Keratinocyte (primary cell): ENCODE data around the gene FGF18. TPM values are rescaled to one million over a fixed set of nuclear protein-coding genes. Genes with fewer than 3 reads are reported as not detected.

Experiments
- DNase-seq: peaks from one replicate; pipeline ENCODE4 v3.0.0-alpha.2; 2011; ENCODE audit warnings: low read depth, missing footprints, low spot score
- FAIRE-seq: peaks from 2 replicates; lab custom pipeline; 2011; peaks lifted over from hg19 to GRCh38; lab: Jason Lieb, UNC
- H2AFZ ChIP-seq: 2 replicates; pipeline ENCODE4 v1.6.0; 2012; ENCODE audit warnings: low read length, control low read depth, inconsistent platforms; ENCODE audit not compliant: control insufficient read depth
- H3K27ac ChIP-seq: 2 replicates; pipeline ENCODE4 v1.5.1; 2011; ENCODE audit warnings: low read length; ENCODE audit not compliant: control insufficient read depth, insufficient read depth
- H3K27me3 ChIP-seq: 3 replicates; pipeline ENCODE4 v1.6.0; 2011; ENCODE audit warnings: low read length; ENCODE audit not compliant: control insufficient read depth, insufficient read depth; ENCODE audit errors: extremely low read depth
- H3K36me3 ChIP-seq, 2 experiments: 2 replicates in 1 of 2; 3 replicates in 1 of 2; pipeline ENCODE4 v1.5.1; 2011; ENCODE audit warnings: low read length in 2 of 2, mild to moderate bottlenecking in 1 of 2; ENCODE audit not compliant: control insufficient read depth in 2 of 2, insufficient read depth in 2 of 2; ENCODE audit errors: extremely low read depth in 1 of 2
- H3K4me1 ChIP-seq: 3 replicates; pipeline ENCODE4 v1.5.1; 2011; ENCODE audit warnings: low read length; ENCODE audit not compliant: control insufficient read depth, insufficient read depth; ENCODE audit errors: extremely low read depth
- H3K4me2 ChIP-seq: 3 replicates; pipeline ENCODE4 v1.6.0; 2011; ENCODE audit warnings: low read depth, low read length; ENCODE audit not compliant: control insufficient read depth, insufficient read depth; ENCODE audit errors: extremely low read depth
- H3K4me3 ChIP-seq, 3 experiments: fragments of 200-600 bp in 1 of 3; sonication (generic) in 1 of 3; 2 replicates in 2 of 3; 3 replicates in 1 of 3; pipeline ENCODE4 v1.5.1; 2011 to 2016; ENCODE audit warnings: low read length in 3 of 3, mild to moderate bottlenecking in 3 of 3, control low read depth in 2 of 3, inconsistent platforms in 1 of 3, low read depth in 1 of 3, mixed read lengths in 1 of 3, mixed run types in 1 of 3, moderate library complexity in 1 of 3; ENCODE audit not compliant: control insufficient read depth in 2 of 3, insufficient read depth in 2 of 3; ENCODE audit errors: extremely low read depth in 1 of 3
- H3K79me2 ChIP-seq: 2 replicates; pipeline ENCODE4 v1.6.0; 2012; ENCODE audit warnings: low read length; ENCODE audit not compliant: control insufficient read depth, insufficient read depth
- H3K9ac ChIP-seq: 3 replicates; pipeline ENCODE4 v1.6.0; 2011; ENCODE audit warnings: low read length; ENCODE audit not compliant: control insufficient read depth, insufficient read depth; ENCODE audit errors: extremely low read depth
- H3K9me1 ChIP-seq: 3 replicates; pipeline ENCODE4 v1.6.0; 2011; ENCODE audit warnings: low read length; ENCODE audit not compliant: control insufficient read depth, insufficient read depth; ENCODE audit errors: extremely low read depth
- H3K9me3 ChIP-seq: 2 replicates; pipeline ENCODE4 v1.5.1; 2012; ENCODE audit warnings: low read depth, low read length; ENCODE audit not compliant: control insufficient read depth
- H4K20me1 ChIP-seq: 3 replicates; pipeline ENCODE4 v1.6.0; 2011; ENCODE audit warnings: low read length; ENCODE audit not compliant: control insufficient read depth, insufficient read depth; ENCODE audit errors: extremely low read depth
- EZH2 ChIP-seq: IDR thresholded peaks from one replicate; pipeline ENCODE4 v1.6.1; 2012; ENCODE audit warnings: inconsistent platforms, mild to moderate bottlenecking, low read length, moderate library complexity
- dilution Hi-C: fragments of 300-500 bp; cut with MboI; formaldehyde crosslinking; loops from one replicate; pipeline ENCODE4 v1.7.0; 2020; ENCODE audit warnings: low sequenced_read_pairs; ENCODE audit not compliant: extremely low pct_ligation_motif_present
- polyA plus RNA-seq, 5 experiments: library from polyadenylated mRNA; depleted of rRNA in 3 of 5; stranded (reverse) in 3 of 5; stranded (forward) in 1 of 5; unstranded in 1 of 5; fragments of >200 nt; gene quantifications; 1 replicate in 1 of 5; 2 replicates in 3 of 5; 3 replicates in 1 of 5; pipeline versions ENCODE4 v1.2.1 to v1.2.3, GENCODE V29; 2011 to 2012; ENCODE audit warnings: missing spikeins in 2 of 5, low read depth in 1 of 5, low replicate concordance in 1 of 5
- TF ChIP-seq, protein P1 (sequence below), 3 experiments: IDR thresholded peaks in 1 of 3; conservative IDR thresholded peaks in 1 of 3; optimal IDR thresholded peaks in 1 of 3; 2 replicates in 2 of 3; 3 replicates in 1 of 3; pipeline versions ENCODE3 to v1.5.1; 2011; ENCODE audit warnings: low read length in 3 of 3, mild to moderate bottlenecking in 3 of 3, moderate library complexity in 2 of 3, control low read depth in 1 of 3, inconsistent platforms in 1 of 3; ENCODE audit not compliant: insufficient read depth in 2 of 3; ENCODE audit errors: extremely low read depth in 1 of 3

Gene FGF18
- polyA plus RNA-seq, 1 donor (not counting 4 experiments of a cell fraction or from before 2014, with no cell fraction given), result 0.05 TPM

GRCh38 chr5:171478946-171479775 lies 59.7 kb downstream of the FGF18 start:
- dilution Hi-C loops, result no loop called here
- TF ChIP-seq EZH2, result no peak
- TF ChIP-seq, protein P1, sequence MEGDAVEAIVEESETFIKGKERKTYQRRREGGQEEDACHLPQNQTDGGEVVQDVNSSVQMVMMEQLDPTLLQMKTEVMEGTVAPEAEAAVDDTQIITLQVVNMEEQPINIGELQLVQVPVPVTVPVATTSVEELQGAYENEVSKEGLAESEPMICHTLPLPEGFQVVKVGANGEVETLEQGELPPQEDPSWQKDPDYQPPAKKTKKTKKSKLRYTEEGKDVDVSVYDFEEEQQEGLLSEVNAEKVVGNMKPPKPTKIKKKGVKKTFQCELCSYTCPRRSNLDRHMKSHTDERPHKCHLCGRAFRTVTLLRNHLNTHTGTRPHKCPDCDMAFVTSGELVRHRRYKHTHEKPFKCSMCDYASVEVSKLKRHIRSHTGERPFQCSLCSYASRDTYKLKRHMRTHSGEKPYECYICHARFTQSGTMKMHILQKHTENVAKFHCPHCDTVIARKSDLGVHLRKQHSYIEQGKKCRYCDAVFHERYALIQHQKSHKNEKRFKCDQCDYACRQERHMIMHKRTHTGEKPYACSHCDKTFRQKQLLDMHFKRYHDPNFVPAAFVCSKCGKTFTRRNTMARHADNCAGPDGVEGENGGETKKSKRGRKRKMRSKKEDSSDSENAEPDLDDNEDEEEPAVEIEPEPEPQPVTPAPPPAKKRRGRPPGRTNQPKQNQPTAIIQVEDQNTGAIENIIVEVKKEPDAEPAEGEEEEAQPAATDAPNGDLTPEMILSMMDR (optimal IDR thresholded peaks at IDR 0.05 in 1 of 3, IDR thresholded peaks at IDR 0.05 in 1 of 3, conservative IDR thresholded peaks at IDR 0.05 in 1 of 3; ENCODE audit: extremely low read depth in 1 of 3, insufficient read depth in 2 of 3, low read length in 3 of 3), result no peak

DNA sequence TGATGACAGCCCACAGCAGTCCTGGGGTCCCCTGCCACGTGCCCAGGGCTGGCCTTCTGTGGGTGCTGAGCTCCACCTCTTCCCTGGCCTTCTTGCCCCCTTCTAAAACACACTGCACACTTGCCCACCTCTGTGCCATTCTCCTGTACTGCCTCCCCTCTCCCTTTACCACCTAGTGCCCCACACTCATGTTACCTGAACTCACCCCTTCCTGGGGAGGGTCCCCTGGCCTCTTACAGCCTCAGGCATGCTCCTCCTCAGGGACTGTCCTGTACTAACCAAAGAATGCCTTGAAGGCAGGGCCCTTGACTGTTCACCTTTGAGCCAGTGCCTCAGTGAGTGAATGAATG lies 60.3 kb downstream of the FGF18 start:
- Histone ChIP-seq H3K27me3 (peaks cover 11% of the 10 kb centered on the region), H3K9ac (no peak overlapping the region), H4K20me1 (no peaks in the 10 kb centered on the region), H3K27ac (no peak overlapping the region), H3K9me1 (no peaks in the 10 kb centered on the region), H3K36me3 (no peaks in the 10 kb centered on the region), H3K4me3 (no peak overlapping the region), H2AFZ (no peak overlapping the region), H3K9me3 (no peaks in the 10 kb centered on the region), H3K79me2 (no peaks in the 10 kb centered on the region), H3K4me2 (no peak overlapping the region), H3K4me1 (no peaks in the 10 kb centered on the region)
- no peak for DNase-seq
- TF ChIP-seq, protein P1 (optimal IDR thresholded peaks at IDR 0.05 in 1 of 3, IDR thresholded peaks at IDR 0.05 in 1 of 3, conservative IDR thresholded peaks at IDR 0.05 in 1 of 3; ENCODE audit: extremely low read depth in 1 of 3, insufficient read depth in 2 of 3, low read length in 3 of 3), result no peak
- no peak for TF ChIP-seq EZH2
- dilution Hi-C loops, result no loop called here
- no peak for FAIRE-seq

More at GRCh38 chr5:171478946-171479775, 59.7 kb downstream of the FGF18 start:
- Histone ChIP-seq H3K27me3 (peaks cover 11% of the 10 kb centered on the region), H3K36me3 (no peaks in the 10 kb centered on the region), H3K27ac (no peak overlapping the region), H3K79me2 (no peaks in the 10 kb centered on the region), H3K9me3 (no peaks in the 10 kb centered on the region), H3K4me3 (no peak overlapping the region), H3K9me1 (no peaks in the 10 kb centered on the region), H4K20me1 (no peaks in the 10 kb centered on the region), H3K4me2 (no peak overlapping the region), H3K4me1 (no peaks in the 10 kb centered on the region), H3K9ac (no peak overlapping the region), H2AFZ (no peak overlapping the region)
- DNase-seq (no peak), FAIRE-seq (no peak)
